Amygdala (tissue), 56 donors: ENCODE results near the gene TECTB.

Experiments used
- DNase-seq, 56 donors: peaks; one replicate each; lab custom pipeline; 2025; lab: John Stamatoyannopoulos, UW

Gene TECTB

GRCh38 chr10:112344261-112344660 lies 61.1 kb downstream of the TECTB start:
- no peak for DNase-seq

DNA sequence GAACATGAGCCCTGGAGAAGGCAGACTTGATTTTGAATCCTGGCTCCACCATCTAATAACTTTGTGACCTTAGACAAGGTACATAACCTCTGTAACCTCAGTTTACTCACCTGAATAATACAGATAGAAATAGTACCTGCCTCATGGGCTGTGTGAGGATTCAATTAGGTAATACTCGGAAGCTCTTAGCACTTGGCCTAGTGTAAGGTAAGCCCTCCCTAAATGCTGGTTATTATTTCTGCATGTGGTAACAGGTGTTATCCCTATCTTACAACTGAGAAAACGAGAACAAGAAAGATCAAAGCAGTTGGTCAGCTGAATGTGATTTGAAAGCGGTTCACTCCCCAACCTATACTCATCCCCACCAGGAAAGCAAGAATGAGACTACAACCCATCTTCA lies 62.0 kb downstream of the TECTB start:
- no peak for DNase-seq

DNA sequence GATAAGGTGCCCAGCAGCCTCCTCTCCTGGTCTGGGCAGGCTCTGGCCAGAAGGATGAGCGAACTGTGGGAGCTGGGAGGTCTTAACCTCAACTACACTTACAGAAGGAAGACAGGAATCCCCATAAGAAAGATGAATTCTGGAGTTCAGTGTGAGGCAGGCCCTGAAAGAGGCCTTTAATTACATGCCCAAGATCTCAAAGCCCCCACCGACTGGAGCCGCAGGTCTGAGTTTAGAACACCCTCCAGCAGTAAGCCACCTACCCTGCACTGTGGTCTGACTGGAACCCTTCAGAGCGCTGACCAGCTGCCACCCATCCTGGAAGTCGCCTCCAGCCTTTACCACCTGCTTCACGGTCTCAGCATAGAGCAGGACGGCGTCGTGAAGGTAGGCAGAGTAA lies 62.5 kb downstream of the TECTB start:
- DNase-seq, result no peak

- DNase-seq, result no peak
These were observed 63.6 kb downstream of the TECTB start for GRCh38 chr10:112346774-112347173.

DNA sequence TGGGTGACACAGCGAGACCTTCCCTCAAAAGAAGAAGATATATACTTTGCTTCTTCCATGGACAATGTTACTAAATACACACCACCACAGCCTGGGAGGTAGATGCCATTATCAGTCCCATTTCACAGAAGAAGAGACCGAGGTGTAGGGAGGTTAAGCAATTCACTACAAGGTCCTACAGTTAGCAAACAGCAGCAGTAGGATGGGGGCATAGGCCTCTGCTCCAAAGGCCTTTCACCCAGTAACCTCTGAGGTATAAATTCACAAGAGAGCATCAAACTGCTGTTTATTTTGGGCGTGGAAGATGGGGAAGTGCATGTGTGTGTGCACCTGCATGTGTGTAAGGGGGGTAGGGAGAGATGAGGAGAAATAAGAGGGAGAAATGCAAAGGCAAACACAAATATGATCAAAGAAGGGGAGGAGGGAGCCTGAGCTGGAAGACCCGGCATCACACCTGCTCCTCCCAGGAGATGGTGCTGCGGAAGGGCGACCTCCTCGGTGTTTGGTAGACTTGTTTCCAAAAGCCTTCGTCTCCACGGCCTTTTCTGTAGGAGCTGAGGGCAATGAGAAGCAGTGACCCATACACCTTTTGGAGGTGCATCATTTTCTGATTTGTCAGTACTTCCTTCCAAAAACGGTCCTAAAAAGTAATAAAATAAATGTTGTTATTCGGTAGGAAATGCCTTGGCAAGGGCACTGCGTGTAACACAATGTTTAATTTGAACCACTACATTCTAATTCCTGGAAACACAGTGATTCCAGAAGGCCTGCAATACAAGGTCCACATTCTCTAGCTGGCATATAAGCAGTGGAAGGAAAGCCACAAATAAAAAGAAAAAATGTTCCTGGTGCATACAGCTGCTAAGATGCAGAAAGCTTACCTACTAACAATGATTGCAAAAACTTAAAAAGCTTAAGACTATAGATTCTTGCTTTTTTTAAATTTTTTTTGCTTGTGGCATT lies 64.8 kb downstream of the TECTB start:
- no peak for DNase-seq

GRCh38 chr10:112348759-112349158 lies 65.6 kb downstream of the TECTB start:
- DNase-seq, result no peak

GRCh38 chr10:112349521-112350085 lies 66.4 kb downstream of the TECTB start:
- DNase-seq, result no peak

DNA sequence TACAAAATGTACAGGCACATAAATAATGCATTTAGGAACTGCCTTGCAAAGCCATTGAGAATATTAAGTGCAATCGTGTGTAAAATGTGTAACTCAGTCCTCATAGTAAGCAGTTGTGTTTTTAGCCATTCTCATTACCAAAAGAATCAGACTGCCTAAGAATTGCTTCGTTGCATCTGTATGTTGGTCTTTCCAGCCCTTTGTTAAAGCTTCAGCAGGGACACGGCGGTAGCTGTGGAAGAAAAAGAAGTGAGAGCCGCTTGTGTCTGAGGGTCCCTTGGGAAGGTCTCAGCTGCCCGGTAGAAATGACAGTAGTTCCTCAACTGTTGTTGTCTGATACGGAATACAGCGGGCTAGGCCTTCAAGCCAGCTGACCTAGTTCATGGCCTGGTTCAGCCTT lies 67.9 kb downstream of the TECTB start:
- no peak for DNase-seq

DNA sequence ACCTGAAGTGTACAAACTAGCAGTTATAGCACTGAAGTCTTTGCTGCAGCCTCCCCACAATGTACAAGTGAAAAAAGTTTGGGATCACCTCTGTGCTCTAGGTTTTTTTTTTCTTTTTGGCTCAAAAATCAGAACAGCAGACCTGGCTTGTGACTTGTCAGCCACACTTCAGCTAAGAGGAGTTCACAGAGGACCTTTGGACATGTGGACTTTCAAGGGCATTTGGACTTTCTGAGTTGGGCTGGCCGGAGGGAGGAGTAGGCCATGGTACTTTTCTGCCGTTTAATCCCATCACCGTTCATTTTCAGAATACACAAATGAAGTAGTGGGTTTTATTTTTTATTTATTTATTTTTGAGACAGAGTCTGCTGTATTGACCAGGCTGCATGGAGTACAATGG lies 68.8 kb downstream of the TECTB start:
- no peak for DNase-seq

- no peak for DNase-seq
These were observed 69.8 kb downstream of the TECTB start for GRCh38 chr10:112353046-112353445.
